AG04450 (cell line): ENCODE data around the gene RHOBTB1. TPM values are rescaled to one million over a fixed set of nuclear protein-coding genes. Genes with fewer than 3 reads are reported as not detected.

Source experiments
- CTCF ChIA-PET: fragments of 300-600, 350-600 bp; formaldehyde crosslinking; extraction: SDS; loops from one replicate; lab custom pipeline; 2022; ENCODE audit warnings: antibody characterized with exemption, inconsistent platforms; lab: Charles Lee
- POLR2A ChIA-PET: fragments of 350-600 bp; formaldehyde crosslinking; extraction: SDS; loops from one replicate; lab custom pipeline; 2021; ENCODE audit warnings: antibody characterized with exemption, inconsistent platforms; lab: Yijun Ruan, JAX
- DNase-seq: peaks from one replicate; pipeline ENCODE4 v3.0.0-alpha.2; 2011; ENCODE audit warnings: low read depth, low spot score
- H3K27ac ChIP-seq: one replicate; pipeline ENCODE4 v1.5.1; 2012; ENCODE audit warnings: low read depth, low read length, control low read depth
- H3K27me3 ChIP-seq: one replicate; pipeline ENCODE4 v1.6.0; 2012; ENCODE audit warnings: low read length; ENCODE audit not compliant: control insufficient read depth, insufficient read depth
- H3K4me3 ChIP-seq: 2 replicates; pipeline ENCODE4 v1.5.1; 2011; ENCODE audit warnings: mild to moderate bottlenecking, low read depth, low read length, control low read depth
- H3K9me3 ChIP-seq: 2 replicates; pipeline ENCODE4 v1.5.1; 2012; ENCODE audit warnings: low read length; ENCODE audit not compliant: control insufficient read depth, insufficient read depth
- CTCF ChIP-seq: IDR thresholded peaks from 2 replicates; pipeline ENCODE4 v1.5.1; 2011; ENCODE audit warnings: low read depth, low read length, control low read depth, inconsistent platforms
- polyA plus RNA-seq: library from polyadenylated mRNA; depleted of rRNA; stranded (reverse); fragments of >200 nt; gene quantifications from 2 replicates; pipeline ENCODE4 v1.2.3, GENCODE V29; 2011

Gene RHOBTB1
- polyA plus RNA-seq, 1 experiment = 37.4 TPM

- H3K9me3 ChIP-seq = no peaks in the 10 kb centered on the region
- no peak overlapping the region for H3K4me3 ChIP-seq
- POLR2A ChIA-PET = interaction anchor here (1.9 kb wide), 1 partner anchor 28 kb away, joined by 8 read pairs; no protein-coding TSS in a partner anchor
- CTCF ChIA-PET = no interaction called here
- TF ChIP-seq CTCF = no peak
- H3K27me3 ChIP-seq = no peaks in the 10 kb centered on the region
- peak; percentile 89 for DNase-seq
- peak overlapping the region; percentile 47 for H3K27ac ChIP-seq
Measured at GRCh38 chr10:60914690-60915141, 29.3 kb downstream of the RHOBTB1 start.

GRCh38 chr10:60913657-60914056 is 30.3 kb downstream of the RHOBTB1 start:
- no peaks in the 10 kb centered on the region for H3K27me3 ChIP-seq
- CTCF ChIA-PET = no interaction called here
- no peak overlapping the region for H3K27ac ChIP-seq
- no peak for TF ChIP-seq CTCF
- H3K4me3 ChIP-seq = no peak overlapping the region
- POLR2A ChIA-PET = interaction anchor here (1.9 kb wide), 1 partner anchor 29 kb away, joined by 8 read pairs; no protein-coding TSS in a partner anchor
- no peaks in the 10 kb centered on the region for H3K9me3 ChIP-seq
- DNase-seq = no peak

GRCh38 chr10:60913071-60913470 is 30.9 kb downstream of the RHOBTB1 start:
- CTCF ChIA-PET = no interaction called here
- TF ChIP-seq CTCF = no peak
- DNase-seq = no peak
- H3K9me3 ChIP-seq = no peaks in the 10 kb centered on the region
- no peak overlapping the region for H3K27ac ChIP-seq
- no peaks in the 10 kb centered on the region for H3K27me3 ChIP-seq
- no peak overlapping the region for H3K4me3 ChIP-seq
- POLR2A ChIA-PET = no interaction called here

- Histone ChIP-seq H3K4me3 (no peak overlapping the region), H3K9me3 (peaks cover 3% of the 10 kb centered on the region; the same call in 1 of the 2 replicates), H3K27me3 (no peaks in the 10 kb centered on the region), H3K27ac (no peak overlapping the region)
- TF ChIP-seq CTCF = no peak
- DNase-seq = no peak
- POLR2A ChIA-PET = no interaction called here
- CTCF ChIA-PET = no interaction called here
Measured at GRCh38 chr10:60911715-60912114, 32.3 kb downstream of the RHOBTB1 start.

- H3K27ac ChIP-seq = no peak overlapping the region
- no peaks in the 10 kb centered on the region for H3K27me3 ChIP-seq
- peaks cover 7% of the 10 kb centered on the region; the same call in 1 of the 2 replicates for H3K9me3 ChIP-seq
- CTCF ChIA-PET = no interaction called here
- DNase-seq = no peak
- no peak overlapping the region for H3K4me3 ChIP-seq
- no peak for TF ChIP-seq CTCF
- POLR2A ChIA-PET = no interaction called here
Measured at GRCh38 chr10:60911216-60911615, 32.8 kb downstream of the RHOBTB1 start.
